ENCODE measurements around the gene FAM32A. TPM values are rescaled to one million over a fixed set of nuclear protein-coding genes. Genes with fewer than 3 reads are reported as not detected.

FAM32A gene
- total and polyA plus RNA-seq, 2 of the 8 experiments (the other 6 are each of a cell fraction or from before 2014, with no cell fraction given) = 75.6 to 105 TPM

DNA sequence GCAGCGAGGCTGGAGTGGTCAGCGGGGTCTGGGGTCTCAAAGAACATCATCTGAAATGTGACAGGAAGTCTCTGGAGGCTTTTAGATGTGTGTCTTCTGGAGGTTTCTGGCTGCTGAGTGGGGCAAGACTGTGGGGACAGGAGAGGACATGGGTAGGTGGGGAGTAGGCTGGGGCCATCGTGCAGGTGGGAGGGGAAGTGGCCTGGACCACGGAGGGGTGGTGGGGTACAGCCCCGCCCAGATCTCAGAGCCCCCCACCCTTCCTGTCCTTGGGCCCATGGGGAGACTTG is 18.7 kb downstream of the FAM32A start (continued):
- TF ChIP-seq, protein P1, sequence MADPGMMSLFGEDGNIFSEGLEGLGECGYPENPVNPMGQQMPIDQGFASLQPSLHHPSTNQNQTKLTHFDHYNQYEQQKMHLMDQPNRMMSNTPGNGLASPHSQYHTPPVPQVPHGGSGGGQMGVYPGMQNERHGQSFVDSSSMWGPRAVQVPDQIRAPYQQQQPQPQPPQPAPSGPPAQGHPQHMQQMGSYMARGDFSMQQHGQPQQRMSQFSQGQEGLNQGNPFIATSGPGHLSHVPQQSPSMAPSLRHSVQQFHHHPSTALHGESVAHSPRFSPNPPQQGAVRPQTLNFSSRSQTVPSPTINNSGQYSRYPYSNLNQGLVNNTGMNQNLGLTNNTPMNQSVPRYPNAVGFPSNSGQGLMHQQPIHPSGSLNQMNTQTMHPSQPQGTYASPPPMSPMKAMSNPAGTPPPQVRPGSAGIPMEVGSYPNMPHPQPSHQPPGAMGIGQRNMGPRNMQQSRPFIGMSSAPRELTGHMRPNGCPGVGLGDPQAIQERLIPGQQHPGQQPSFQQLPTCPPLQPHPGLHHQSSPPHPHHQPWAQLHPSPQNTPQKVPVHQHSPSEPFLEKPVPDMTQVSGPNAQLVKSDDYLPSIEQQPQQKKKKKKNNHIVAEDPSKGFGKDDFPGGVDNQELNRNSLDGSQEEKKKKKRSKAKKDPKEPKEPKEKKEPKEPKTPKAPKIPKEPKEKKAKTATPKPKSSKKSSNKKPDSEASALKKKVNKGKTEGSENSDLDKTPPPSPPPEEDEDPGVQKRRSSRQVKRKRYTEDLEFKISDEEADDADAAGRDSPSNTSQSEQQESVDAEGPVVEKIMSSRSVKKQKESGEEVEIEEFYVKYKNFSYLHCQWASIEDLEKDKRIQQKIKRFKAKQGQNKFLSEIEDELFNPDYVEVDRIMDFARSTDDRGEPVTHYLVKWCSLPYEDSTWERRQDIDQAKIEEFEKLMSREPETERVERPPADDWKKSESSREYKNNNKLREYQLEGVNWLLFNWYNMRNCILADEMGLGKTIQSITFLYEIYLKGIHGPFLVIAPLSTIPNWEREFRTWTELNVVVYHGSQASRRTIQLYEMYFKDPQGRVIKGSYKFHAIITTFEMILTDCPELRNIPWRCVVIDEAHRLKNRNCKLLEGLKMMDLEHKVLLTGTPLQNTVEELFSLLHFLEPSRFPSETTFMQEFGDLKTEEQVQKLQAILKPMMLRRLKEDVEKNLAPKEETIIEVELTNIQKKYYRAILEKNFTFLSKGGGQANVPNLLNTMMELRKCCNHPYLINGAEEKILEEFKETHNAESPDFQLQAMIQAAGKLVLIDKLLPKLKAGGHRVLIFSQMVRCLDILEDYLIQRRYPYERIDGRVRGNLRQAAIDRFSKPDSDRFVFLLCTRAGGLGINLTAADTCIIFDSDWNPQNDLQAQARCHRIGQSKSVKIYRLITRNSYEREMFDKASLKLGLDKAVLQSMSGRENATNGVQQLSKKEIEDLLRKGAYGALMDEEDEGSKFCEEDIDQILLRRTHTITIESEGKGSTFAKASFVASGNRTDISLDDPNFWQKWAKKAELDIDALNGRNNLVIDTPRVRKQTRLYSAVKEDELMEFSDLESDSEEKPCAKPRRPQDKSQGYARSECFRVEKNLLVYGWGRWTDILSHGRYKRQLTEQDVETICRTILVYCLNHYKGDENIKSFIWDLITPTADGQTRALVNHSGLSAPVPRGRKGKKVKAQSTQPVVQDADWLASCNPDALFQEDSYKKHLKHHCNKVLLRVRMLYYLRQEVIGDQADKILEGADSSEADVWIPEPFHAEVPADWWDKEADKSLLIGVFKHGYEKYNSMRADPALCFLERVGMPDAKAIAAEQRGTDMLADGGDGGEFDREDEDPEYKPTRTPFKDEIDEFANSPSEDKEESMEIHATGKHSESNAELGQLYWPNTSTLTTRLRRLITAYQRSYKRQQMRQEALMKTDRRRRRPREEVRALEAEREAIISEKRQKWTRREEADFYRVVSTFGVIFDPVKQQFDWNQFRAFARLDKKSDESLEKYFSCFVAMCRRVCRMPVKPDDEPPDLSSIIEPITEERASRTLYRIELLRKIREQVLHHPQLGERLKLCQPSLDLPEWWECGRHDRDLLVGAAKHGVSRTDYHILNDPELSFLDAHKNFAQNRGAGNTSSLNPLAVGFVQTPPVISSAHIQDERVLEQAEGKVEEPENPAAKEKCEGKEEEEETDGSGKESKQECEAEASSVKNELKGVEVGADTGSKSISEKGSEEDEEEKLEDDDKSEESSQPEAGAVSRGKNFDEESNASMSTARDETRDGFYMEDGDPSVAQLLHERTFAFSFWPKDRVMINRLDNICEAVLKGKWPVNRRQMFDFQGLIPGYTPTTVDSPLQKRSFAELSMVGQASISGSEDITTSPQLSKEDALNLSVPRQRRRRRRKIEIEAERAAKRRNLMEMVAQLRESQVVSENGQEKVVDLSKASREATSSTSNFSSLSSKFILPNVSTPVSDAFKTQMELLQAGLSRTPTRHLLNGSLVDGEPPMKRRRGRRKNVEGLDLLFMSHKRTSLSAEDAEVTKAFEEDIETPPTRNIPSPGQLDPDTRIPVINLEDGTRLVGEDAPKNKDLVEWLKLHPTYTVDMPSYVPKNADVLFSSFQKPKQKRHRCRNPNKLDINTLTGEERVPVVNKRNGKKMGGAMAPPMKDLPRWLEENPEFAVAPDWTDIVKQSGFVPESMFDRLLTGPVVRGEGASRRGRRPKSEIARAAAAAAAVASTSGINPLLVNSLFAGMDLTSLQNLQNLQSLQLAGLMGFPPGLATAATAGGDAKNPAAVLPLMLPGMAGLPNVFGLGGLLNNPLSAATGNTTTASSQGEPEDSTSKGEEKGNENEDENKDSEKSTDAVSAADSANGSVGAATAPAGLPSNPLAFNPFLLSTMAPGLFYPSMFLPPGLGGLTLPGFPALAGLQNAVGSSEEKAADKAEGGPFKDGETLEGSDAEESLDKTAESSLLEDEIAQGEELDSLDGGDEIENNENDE (IDR thresholded peaks at IDR 0.05; ENCODE audit: insufficient replicate concordance, low read length) = no peak
- TF ChIP-seq KDM4A (IDR thresholded peaks at IDR 0.05; ENCODE audit: low read depth, low read length, severe bottlenecking) = no peak
- TF ChIP-seq KDM5A (IDR thresholded peaks at IDR 0.05; ENCODE audit: low read length) = no peak
- no peak for TF ChIP-seq SP4 (IDR thresholded peaks at IDR 0.05; ENCODE audit: low read length)
- TF ChIP-seq RAD21 (IDR thresholded peaks at IDR 0.05 in 1 of 2, conservative IDR thresholded peaks at IDR 0.05 in 1 of 2; ENCODE audit: low read depth in 2 of 2, low read length in 2 of 2) = no peak
- no peak for TF ChIP-seq CBX5 (IDR thresholded peaks at IDR 0.05; ENCODE audit: low read depth, low read length)
- TF ChIP-seq GABPA (IDR thresholded peaks at IDR 0.05; ENCODE audit: borderline replicate concordance, insufficient read depth, low read length) = no peak
- TF ChIP-seq RNF2 (IDR thresholded peaks at IDR 0.05; ENCODE audit: borderline replicate concordance, low read depth, low read length, missing control alignments, poor library complexity, severe bottlenecking) = no peak
- TF ChIP-seq, protein P2, sequence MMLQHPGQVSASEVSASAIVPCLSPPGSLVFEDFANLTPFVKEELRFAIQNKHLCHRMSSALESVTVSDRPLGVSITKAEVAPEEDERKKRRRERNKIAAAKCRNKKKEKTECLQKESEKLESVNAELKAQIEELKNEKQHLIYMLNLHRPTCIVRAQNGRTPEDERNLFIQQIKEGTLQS (IDR thresholded peaks at IDR 0.05; ENCODE audit: insufficient read depth, low read depth, low read length) = no peak

Measured in H1 (cell line).